Aorta (tissue), 5 donors: ENCODE results near the gene NAXE. TPM values are rescaled to one million over a fixed set of nuclear protein-coding genes. Genes with fewer than 3 reads are reported as not detected.

Experiments
- ATAC-seq: fragments of 200-7000 bp; cut with Tn5 transposase; one replicate; pipeline ENCODE4 v1.9.1; 2022; ENCODE audit warnings: moderate library complexity; ENCODE audit not compliant: low FRiP score
- DNase-seq, 2 donors: peaks; one replicate each; pipeline ENCODE4 v3.0.0-alpha.2; 2020
- H3K27ac ChIP-seq, 2 donors: one replicate each; pipeline ENCODE4 v1.5.1; 2013; ENCODE audit warnings: low read length in 2 of 2, mild to moderate bottlenecking in 2 of 2, moderate library complexity in 2 of 2, control low read depth in 1 of 2, inconsistent platforms in 1 of 2, low read depth in 1 of 2
- H3K27me3 ChIP-seq, 2 donors: one replicate each; pipeline ENCODE4 v1.6.1; 2013; ENCODE audit warnings: control low read depth in 1 of 2, low read length in 1 of 2, mild to moderate bottlenecking in 1 of 2, moderate library complexity in 1 of 2; ENCODE audit not compliant: insufficient read depth in 2 of 2, control insufficient read depth in 1 of 2
- H3K36me3 ChIP-seq, 2 donors: one replicate each; pipeline ENCODE4 v1.6.1; 2013; ENCODE audit warnings: control low read depth in 1 of 2, low read length in 1 of 2, mild to moderate bottlenecking in 1 of 2; ENCODE audit not compliant: insufficient read depth in 2 of 2, control insufficient read depth in 1 of 2
- H3K4me1 ChIP-seq, 2 donors: one replicate each; pipeline ENCODE4 v1.6.1; 2013; ENCODE audit warnings: low read length in 2 of 2, control low read depth in 1 of 2, mild to moderate bottlenecking in 1 of 2, moderate library complexity in 1 of 2; ENCODE audit not compliant: insufficient read depth in 2 of 2, control insufficient read depth in 1 of 2
- H3K4me3 ChIP-seq, 2 donors: one replicate each; pipeline ENCODE4 v1.5.1; 2013; ENCODE audit warnings: low read length in 2 of 2, control low read depth in 1 of 2, mild to moderate bottlenecking in 1 of 2
- H3K9me3 ChIP-seq: one replicate; pipeline ENCODE4 v1.6.1; 2013; ENCODE audit warnings: mild to moderate bottlenecking, low read length; ENCODE audit not compliant: control insufficient read depth
- WGBS, 2 donors: extraction: QIAGEN DNeasy Blood & Tissue Kit; methylation state at CpG; one replicate each; pipeline ENCODE4 v1.1.7; 2013; 5-methylcytosine and 5-hydroxymethylcytosine counted together
- intact Hi-C, 2 donors: fragments of 100-400 bp; cut with DNase I; formaldehyde crosslinking; loops; one replicate each; pipeline versions ENCODE4 v1.14.2 to v1.15.0; 2022
- polyA plus RNA-seq, 2 donors: library from polyadenylated mRNA; stranded (reverse); fragments of 200-250 nt; gene quantifications; one replicate each; pipeline ENCODE4 v1.2.3, GENCODE V29; 2013
- total RNA-seq, 2 donors: library from RNA; stranded (reverse); fragmentation: NEBNext Ultra II Directional; extraction: Animal tissue kit (Norgen Biotek cat#: 25700); gene quantifications; one replicate each; pipeline ENCODE4 v1.2.1, GENCODE V29; 2021
- donor health status: healthy with polysubstance abuse.
- donor health status: Bipolar disorder and iron deficiency.
- donor health status: DM: no; HTN: no; CAD: no.
- donor health status: DM: no; HTN: no; CAD: no.
- donor health status: DM: yes; HTN: yes; CAD: no.

Gene NAXE
- total and polyA plus RNA-seq, 4 donors: 41.5 to 69.4 (median 56.8) TPM

- H3K4me1 ChIP-seq: no peaks in the 10 kb centered on the region
- H3K36me3 ChIP-seq: no peaks in the 10 kb centered on the region
- no peaks in the 10 kb centered on the region for H3K9me3 ChIP-seq
- H3K27ac ChIP-seq: no peak overlapping the region
- DNase-seq (peak in 1 of 2 donors; percentile 53), ATAC-seq (peak; percentile 58)
- WGBS, 2 donors: 7 to 11% methylated on average over 5 of the region's 5 CpGs
- H3K4me3 ChIP-seq: no peak overlapping the region
- intact Hi-C loops: loop anchor here in 1 of 2 donors (10.0 kb wide), 1 partner anchor 232 kb away; no protein-coding TSS in a partner anchor
- peaks cover 0 to 1% of the 10 kb centered on the region in 2 donors for H3K27me3 ChIP-seq
Measured at GRCh38 chr1:156616463-156616862, 24.9 kb downstream of the NAXE start.

GRCh38 chr1:156618853-156619581 is 27.4 kb downstream of the NAXE start, which contains the start of gene HAPLN2:
HAPLN2 (plus strand) TSS chr1:156619415; CDS start chr1:156623491, 4,076 bp downstream.
- WGBS, 2 donors: 15 to 19% methylated on average over 7 of the region's 7 CpGs
- DNase-seq: no peak
- peaks cover 0 to 1% of the 10 kb centered on the region in 2 donors for H3K27me3 ChIP-seq
- H3K4me1 ChIP-seq: no peaks in the 10 kb centered on the region
- ATAC-seq: no peak
- no peaks in the 10 kb centered on the region for H3K9me3 ChIP-seq
- no peak within 1 kb of the TSS for H3K4me3 ChIP-seq
- no peak within 1 kb of the TSS for H3K27ac ChIP-seq
- no peaks in the 10 kb centered on the region for H3K36me3 ChIP-seq
- intact Hi-C loops: loop anchor here in 1 of 2 donors (10.0 kb wide), 1 partner anchor 234 kb away; no protein-coding TSS in a partner anchor

DNA sequence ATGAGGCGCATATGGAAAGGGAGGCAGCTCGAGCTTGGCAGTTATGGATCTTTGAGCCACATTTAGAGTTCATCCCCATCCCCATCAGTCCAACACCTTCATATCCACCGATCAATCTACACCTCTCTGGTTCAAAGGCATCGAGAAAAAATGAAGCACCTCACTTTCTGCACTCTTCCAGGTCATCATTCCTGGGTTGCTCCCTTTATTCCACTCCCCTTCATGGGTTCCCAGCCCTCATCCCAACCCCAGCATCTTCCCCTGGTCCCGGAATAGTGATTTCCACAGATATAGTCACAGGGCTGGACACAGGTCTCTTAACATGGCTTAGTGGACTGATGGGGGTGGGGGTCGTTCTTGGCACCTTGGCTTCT is 28.0 kb downstream of the NAXE start:
- intact Hi-C loops: loop anchor here in 1 of 2 donors (10.0 kb wide), 1 partner anchor 235 kb away; no protein-coding TSS in a partner anchor
- no peak for ATAC-seq
- Histone ChIP-seq H3K4me3 (no peak overlapping the region), H3K27ac (no peak overlapping the region), H3K9me3 (no peaks in the 10 kb centered on the region), H3K36me3 (no peaks in the 10 kb centered on the region), H3K27me3 (peaks cover 0 to 1% of the 10 kb centered on the region in 2 donors), H3K4me1 (no peaks in the 10 kb centered on the region)
- DNase-seq: peak in 1 of 2 donors; percentile 16
- 23 to 29% methylated on average over 6 of the region's 6 CpGs for WGBS, 2 donors

- Histone ChIP-seq H3K36me3 (no peaks in the 10 kb centered on the region), H3K27me3 (peaks cover 0 to 1% of the 10 kb centered on the region in 2 donors), H3K27ac (no peak overlapping the region), H3K4me3 (no peak overlapping the region), H3K4me1 (no peaks in the 10 kb centered on the region), H3K9me3 (no peaks in the 10 kb centered on the region)
- ATAC-seq (no peak), DNase-seq (peak in 1 of 2 donors; percentile 30)
- WGBS, 2 donors: 83 to 84% methylated on average over 6 of the region's 6 CpGs
- intact Hi-C loops: loop anchor here in 1 of 2 donors (5.0 kb wide), 1 partner anchor 35 kb away; no protein-coding TSS in a partner anchor
Measured at GRCh38 chr1:156622581-156623297, 31.2 kb downstream of the NAXE start.

GRCh38 chr1:156623946-156624813 is 32.6 kb downstream of the NAXE start:
- Histone ChIP-seq H3K36me3 (no peaks in the 10 kb centered on the region), H3K27ac (no peak overlapping the region), H3K27me3 (peaks cover 0 to 1% of the 10 kb centered on the region in 2 donors), H3K4me1 (no peaks in the 10 kb centered on the region), H3K4me3 (no peak overlapping the region), H3K9me3 (no peaks in the 10 kb centered on the region)
- ATAC-seq (peak; percentile 65), DNase-seq (peak; percentile 60 to 85)
- WGBS, 2 donors: 1 to 2% methylated on average over 81 to 87 of the region's 87 CpGs
- intact Hi-C loops: loop anchor here (1.0 to 5.0 kb wide), 2 partner anchors 33 to 35 kb away; no protein-coding TSS in a partner anchor

GRCh38 chr1:156624814-156625435 is 33.3 kb downstream of the NAXE start:
- DNase-seq: peak in 1 of 2 donors; percentile 78
- intact Hi-C loops: loop anchor here (1.0 to 5.0 kb wide), 3 partner anchors 32 to 53 kb away; no protein-coding TSS in a partner anchor
- peak; percentile 24 for ATAC-seq
- H3K9me3 ChIP-seq: no peaks in the 10 kb centered on the region
- H3K4me1 ChIP-seq: no peaks in the 10 kb centered on the region
- H3K27me3 ChIP-seq: peaks cover 0 to under 1% of the 10 kb centered on the region in 2 donors
- no peaks in the 10 kb centered on the region for H3K36me3 ChIP-seq
- WGBS, 2 donors: 1% methylated on average over 48 to 55 of the region's 55 CpGs
- no peak overlapping the region for H3K4me3 ChIP-seq
- no peak overlapping the region for H3K27ac ChIP-seq

GRCh38 chr1:156625436-156626078 is 34.0 kb downstream of the NAXE start:
- intact Hi-C loops: loop anchor here in 1 of 2 donors (1.0 to 2.0 kb wide), 2 partner anchors 53 to 101 kb away; no protein-coding TSS in a partner anchor
- peak; percentile 65 to 89 for DNase-seq
- Histone ChIP-seq H3K36me3 (no peaks in the 10 kb centered on the region), H3K27ac (no peak overlapping the region), H3K4me1 (no peaks in the 10 kb centered on the region), H3K4me3 (no peak overlapping the region), H3K27me3 (no peaks in the 10 kb centered on the region), H3K9me3 (no peaks in the 10 kb centered on the region)
- 0 to 2% methylated on average over 42 to 45 of the region's 45 CpGs for whole genome bisulfite sequencing, 2 donors
- ATAC-seq: peak; percentile 77
